Inflammatory macrophage treated with lipopolysaccharide for 4 hours (primary cell): ENCODE results near the gene CAVIN2.
"Not testable (repeated sequence)": the region's sequence is repeated elsewhere in the genome, so short reads cannot be mapped to it uniquely, and the experiment has no call there.

ENCODE experiments used
- DNase-seq: peaks from one replicate; pipeline ENCODE4 v3.0.0-alpha.2; 2020

The CAVIN2 gene

GRCh38 chr2:191797942-191798876 lies 48.7 kb downstream of the CAVIN2 start:
- no peak for DNase-seq

GRCh38 chr2:191797500-191797899 lies 49.4 kb downstream of the CAVIN2 start:
- no peak for DNase-seq

GRCh38 chr2:191795715-191796114 lies 51.2 kb downstream of the CAVIN2 start:
- DNase-seq = no peak

- DNase-seq = no peak
These were observed 54.8 kb downstream of the CAVIN2 start for GRCh38 chr2:191791953-191792560.

GRCh38 chr2:191790737-191791136 lies 56.2 kb downstream of the CAVIN2 start:
- no peak for DNase-seq

- DNase-seq = peak; percentile 54
These were observed 57.1 kb downstream of the CAVIN2 start for GRCh38 chr2:191789796-191790195.

GRCh38 chr2:191786694-191787093 lies 60.2 kb downstream of the CAVIN2 start:
- DNase-seq = no peak

GRCh38 chr2:191785651-191786050 lies 61.2 kb downstream of the CAVIN2 start:
- DNase-seq = not testable (repeated sequence)
